KMS-11 (cell line): Measurements from ENCODE around the gene NTM.

Source experiments
- H2AFZ ChIP-seq: fragments of 200-600 bp; sonication (generic); 2 replicates; pipeline ENCODE4 v1.6.1; 2016; ENCODE audit warnings: antibody characterized with exemption, mixed run types, low read depth
- H3K27ac ChIP-seq: fragments of 200-600 bp; sonication (generic); 2 replicates; pipeline ENCODE4 v1.6.1; 2016; ENCODE audit warnings: mild to moderate bottlenecking, mixed run types
- H3K27me3 ChIP-seq: fragments of 200-600 bp; sonication (generic); 2 replicates; pipeline ENCODE4 v1.6.1; 2017; ENCODE audit warnings: mild to moderate bottlenecking, low read depth, mixed run types, moderate library complexity; ENCODE audit not compliant: insufficient read depth
- H3K36me3 ChIP-seq: fragments of 200-600 bp; sonication (generic); 2 replicates; pipeline ENCODE4 v1.6.1; 2017; ENCODE audit warnings: mild to moderate bottlenecking, mixed run types; ENCODE audit not compliant: insufficient read depth
- H3K4me1 ChIP-seq: fragments of 200-600 bp; sonication (generic); 2 replicates; pipeline ENCODE4 v1.6.1; 2016; ENCODE audit warnings: mild to moderate bottlenecking, low read depth, mixed run types; ENCODE audit not compliant: poor library complexity, severe bottlenecking
- H3K4me2 ChIP-seq: fragments of 200-600 bp; sonication (generic); 2 replicates; pipeline ENCODE4 v1.7.0; 2016; ENCODE audit warnings: mild to moderate bottlenecking, mixed run types
- H3K4me3 ChIP-seq: fragments of 200-600 bp; sonication (generic); IDR thresholded peaks from 2 replicates; pipeline ENCODE4 v1.6.1; 2017; ENCODE audit warnings: low read depth, low read length, mixed read lengths; ENCODE audit not compliant: insufficient read depth
- H3K79me2 ChIP-seq: fragments of 200-600 bp; sonication (generic); 2 replicates; pipeline ENCODE4 v1.6.1; 2016; ENCODE audit warnings: low read depth, mixed run types; ENCODE audit not compliant: insufficient read depth
- H3K9ac ChIP-seq: fragments of 200-600 bp; sonication (generic); 2 replicates; pipeline ENCODE4 v1.6.1; 2016; ENCODE audit warnings: mild to moderate bottlenecking, mixed run types
- H4K20me1 ChIP-seq: fragments of 200-600 bp; sonication (generic); 2 replicates; pipeline ENCODE4 v1.6.1; 2016; ENCODE audit warnings: mild to moderate bottlenecking, mixed run types; ENCODE audit not compliant: insufficient read depth
- TF ChIP-seq, protein P1 (sequence below): fragments of 200-600 bp; sonication (generic); conservative IDR thresholded peaks from 2 replicates; pipeline ENCODE4 v1.6.1; 2017; ENCODE audit warnings: low read depth, mild to moderate bottlenecking, antibody characterized with exemption, low read length, moderate library complexity, mixed read lengths

The NTM gene

DNA sequence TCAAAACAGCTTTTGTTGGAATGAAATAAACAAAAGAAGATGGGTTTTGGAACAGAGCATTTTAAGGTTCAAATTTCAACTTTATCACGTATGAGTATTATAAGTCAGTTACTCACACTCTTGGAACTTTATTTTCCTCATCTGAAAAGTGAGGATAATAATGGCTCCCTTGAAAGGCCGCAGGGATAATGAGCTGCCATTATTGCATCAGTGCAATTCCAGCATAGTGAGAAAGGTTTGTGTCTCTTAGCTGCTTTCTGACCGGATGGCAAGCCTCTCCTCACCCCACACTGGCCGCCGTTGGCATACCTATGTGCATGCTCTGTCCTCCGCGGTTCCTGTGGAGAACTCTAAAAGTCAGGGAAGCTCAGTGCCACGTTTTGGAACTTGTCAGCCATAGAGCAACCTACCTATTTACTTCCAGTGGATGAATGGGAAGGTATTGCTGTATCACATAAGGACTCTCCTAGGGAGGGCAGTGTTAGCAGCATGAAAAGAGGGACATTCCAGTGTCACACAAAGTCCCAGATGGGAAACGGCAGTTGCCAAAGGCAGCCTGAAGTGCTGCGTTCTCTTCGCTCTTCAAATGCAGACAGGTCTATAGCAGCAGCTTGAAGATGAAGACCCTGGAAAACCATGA is 368.9 kb downstream of the NTM start:
- H3K27ac ChIP-seq = no peak overlapping the region
- H3K4me2 ChIP-seq = no peak overlapping the region
- TF ChIP-seq, protein P1, sequence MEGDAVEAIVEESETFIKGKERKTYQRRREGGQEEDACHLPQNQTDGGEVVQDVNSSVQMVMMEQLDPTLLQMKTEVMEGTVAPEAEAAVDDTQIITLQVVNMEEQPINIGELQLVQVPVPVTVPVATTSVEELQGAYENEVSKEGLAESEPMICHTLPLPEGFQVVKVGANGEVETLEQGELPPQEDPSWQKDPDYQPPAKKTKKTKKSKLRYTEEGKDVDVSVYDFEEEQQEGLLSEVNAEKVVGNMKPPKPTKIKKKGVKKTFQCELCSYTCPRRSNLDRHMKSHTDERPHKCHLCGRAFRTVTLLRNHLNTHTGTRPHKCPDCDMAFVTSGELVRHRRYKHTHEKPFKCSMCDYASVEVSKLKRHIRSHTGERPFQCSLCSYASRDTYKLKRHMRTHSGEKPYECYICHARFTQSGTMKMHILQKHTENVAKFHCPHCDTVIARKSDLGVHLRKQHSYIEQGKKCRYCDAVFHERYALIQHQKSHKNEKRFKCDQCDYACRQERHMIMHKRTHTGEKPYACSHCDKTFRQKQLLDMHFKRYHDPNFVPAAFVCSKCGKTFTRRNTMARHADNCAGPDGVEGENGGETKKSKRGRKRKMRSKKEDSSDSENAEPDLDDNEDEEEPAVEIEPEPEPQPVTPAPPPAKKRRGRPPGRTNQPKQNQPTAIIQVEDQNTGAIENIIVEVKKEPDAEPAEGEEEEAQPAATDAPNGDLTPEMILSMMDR = no peak
- no peaks in the 10 kb centered on the region for H4K20me1 ChIP-seq
- no peaks in the 10 kb centered on the region for H3K4me1 ChIP-seq
- H3K79me2 ChIP-seq = no peaks in the 10 kb centered on the region
- no peak overlapping the region for H3K9ac ChIP-seq
- no peaks in the 10 kb centered on the region for H3K36me3 ChIP-seq
- no peak overlapping the region for H2AFZ ChIP-seq
- no peaks in the 10 kb centered on the region for H3K27me3 ChIP-seq
- no peak overlapping the region for H3K4me3 ChIP-seq

DNA sequence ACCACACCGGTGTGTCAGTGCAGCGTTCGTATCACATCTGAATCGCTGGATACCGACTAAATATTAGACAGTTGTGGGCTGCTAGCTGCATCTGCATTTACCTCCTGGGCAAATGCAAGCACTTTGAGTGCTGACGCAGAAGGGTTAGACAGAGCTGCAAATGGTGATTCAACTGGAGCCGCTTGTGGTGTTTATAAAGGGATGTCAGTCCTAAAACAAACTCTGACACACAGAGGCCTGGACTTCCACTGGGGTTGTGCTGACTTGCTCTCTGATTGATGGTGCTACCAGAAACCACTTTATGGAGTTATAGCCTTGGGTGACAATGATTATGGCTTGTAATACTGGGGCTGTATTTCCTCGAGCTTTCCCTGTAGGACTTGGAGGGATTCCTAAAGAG is 374.4 kb downstream of the NTM start:
- no peaks in the 10 kb centered on the region for H3K36me3 ChIP-seq
- H3K27me3 ChIP-seq = no peaks in the 10 kb centered on the region
- no peak overlapping the region for H3K9ac ChIP-seq
- no peak overlapping the region for H3K4me3 ChIP-seq
- TF ChIP-seq, protein P1 = no peak
- no peaks in the 10 kb centered on the region for H4K20me1 ChIP-seq
- no peak overlapping the region for H2AFZ ChIP-seq
- no peak overlapping the region for H3K4me2 ChIP-seq
- H3K79me2 ChIP-seq = no peaks in the 10 kb centered on the region
- H3K4me1 ChIP-seq = no peaks in the 10 kb centered on the region
- H3K27ac ChIP-seq = no peak overlapping the region

DNA sequence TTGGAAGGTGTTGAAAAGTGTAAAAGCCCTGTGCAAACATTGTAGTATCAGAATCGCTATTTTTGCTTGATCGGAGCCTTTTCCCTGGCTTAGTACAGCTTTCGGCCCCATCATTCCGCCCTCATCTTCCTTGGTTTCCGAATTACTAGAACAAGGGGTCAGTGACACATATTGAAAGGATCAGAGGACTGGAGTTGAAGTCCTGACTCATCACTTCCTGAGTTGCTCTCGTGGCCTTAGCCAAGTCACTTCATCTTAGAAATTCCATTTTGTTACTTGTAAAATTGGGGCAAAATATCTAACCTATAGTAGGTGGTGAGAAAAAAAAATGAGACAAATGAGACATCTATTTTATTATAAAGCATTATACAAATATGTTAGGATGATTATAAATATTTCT is 375.0 kb downstream of the NTM start:
- H3K4me1 ChIP-seq = no peaks in the 10 kb centered on the region
- no peak overlapping the region for H3K27ac ChIP-seq
- TF ChIP-seq, protein P1 = no peak
- H2AFZ ChIP-seq = no peak overlapping the region
- H3K79me2 ChIP-seq = no peaks in the 10 kb centered on the region
- no peak overlapping the region for H3K4me2 ChIP-seq
- no peak overlapping the region for H3K9ac ChIP-seq
- H3K4me3 ChIP-seq = no peak overlapping the region
- no peaks in the 10 kb centered on the region for H4K20me1 ChIP-seq
- H3K36me3 ChIP-seq = no peaks in the 10 kb centered on the region
- H3K27me3 ChIP-seq = no peaks in the 10 kb centered on the region

DNA sequence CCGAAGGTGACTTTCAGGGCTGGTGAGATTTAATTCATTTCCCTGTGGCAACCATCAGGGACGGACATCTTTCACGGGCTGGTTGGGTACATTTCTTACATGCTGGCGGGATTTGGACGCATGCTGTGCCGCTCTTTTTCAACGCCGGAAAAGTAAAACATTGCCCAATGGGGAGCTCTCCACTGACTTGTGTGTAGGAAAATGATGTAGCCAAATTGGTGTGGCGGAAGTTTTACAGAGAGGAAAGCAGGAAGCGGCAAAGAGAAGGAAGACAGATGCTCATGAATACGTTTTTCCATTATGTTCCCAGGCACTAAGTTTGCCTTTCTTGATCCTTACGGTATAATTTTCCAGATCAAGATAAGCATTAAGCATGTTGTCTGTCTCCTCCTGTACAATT is 375.8 kb downstream of the NTM start:
- Histone ChIP-seq H3K4me3 (no peak overlapping the region), H3K27ac (no peak overlapping the region), H3K27me3 (no peaks in the 10 kb centered on the region), H2AFZ (no peak overlapping the region), H3K36me3 (no peaks in the 10 kb centered on the region), H3K9ac (no peak overlapping the region), H3K4me2 (no peak overlapping the region), H3K4me1 (no peaks in the 10 kb centered on the region), H3K79me2 (no peaks in the 10 kb centered on the region), H4K20me1 (no peaks in the 10 kb centered on the region)
- TF ChIP-seq, protein P1 = no peak
